ENCODE results near the gene KRT75. TPM values are rescaled to one million over a fixed set of nuclear protein-coding genes. Genes with fewer than 3 reads are reported as not detected.

Gene KRT75
- total and polyA plus RNA-seq, 2 of the 13 experiments (the other 11 are each of a cell fraction or from before 2014, with no cell fraction given) = not detected

DNA sequence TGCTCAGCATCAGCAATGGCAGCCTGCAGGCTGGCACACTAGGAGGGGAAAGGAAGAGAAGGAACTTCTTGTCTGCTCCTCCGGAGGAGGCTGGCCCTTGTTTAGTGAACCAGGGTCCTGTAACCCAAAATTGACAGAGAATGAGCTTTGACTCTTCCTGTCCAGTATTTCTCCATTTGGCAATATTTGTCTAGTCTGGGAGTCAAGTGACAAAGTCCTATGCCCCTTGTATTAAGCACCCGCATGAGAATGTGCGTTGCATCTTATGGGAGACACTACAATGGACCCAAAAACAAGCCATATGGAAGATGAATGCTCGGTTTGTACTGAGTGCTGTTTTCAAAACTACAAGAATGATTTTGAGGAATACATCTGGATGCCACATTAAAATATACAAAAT lies 35.7 kb upstream of the KRT75 start (continued):
- TF ChIP-seq CBFB (CRISPR knock-in tag; IDR thresholded peaks at IDR 0.05) = no peak
- no peak for TF ChIP-seq ONECUT2 (CRISPR knock-in tag; IDR thresholded peaks at IDR 0.05)
- no peak for TF ChIP-seq HOXD1 (CRISPR knock-in tag; IDR thresholded peaks at IDR 0.05)
- TF ChIP-seq RFX1 (IDR thresholded peaks at IDR 0.05) = no peak
- no peak for TF ChIP-seq IKZF4 (CRISPR knock-in tag; IDR thresholded peaks at IDR 0.05; ENCODE audit: borderline replicate concordance, low read depth, not compliant biosample characterization)
- TF ChIP-seq, protein P1, sequence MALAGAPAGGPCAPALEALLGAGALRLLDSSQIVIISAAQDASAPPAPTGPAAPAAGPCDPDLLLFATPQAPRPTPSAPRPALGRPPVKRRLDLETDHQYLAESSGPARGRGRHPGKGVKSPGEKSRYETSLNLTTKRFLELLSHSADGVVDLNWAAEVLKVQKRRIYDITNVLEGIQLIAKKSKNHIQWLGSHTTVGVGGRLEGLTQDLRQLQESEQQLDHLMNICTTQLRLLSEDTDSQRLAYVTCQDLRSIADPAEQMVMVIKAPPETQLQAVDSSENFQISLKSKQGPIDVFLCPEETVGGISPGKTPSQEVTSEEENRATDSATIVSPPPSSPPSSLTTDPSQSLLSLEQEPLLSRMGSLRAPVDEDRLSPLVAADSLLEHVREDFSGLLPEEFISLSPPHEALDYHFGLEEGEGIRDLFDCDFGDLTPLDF (CRISPR knock-in tag; IDR thresholded peaks at IDR 0.05) = no peak

DNA sequence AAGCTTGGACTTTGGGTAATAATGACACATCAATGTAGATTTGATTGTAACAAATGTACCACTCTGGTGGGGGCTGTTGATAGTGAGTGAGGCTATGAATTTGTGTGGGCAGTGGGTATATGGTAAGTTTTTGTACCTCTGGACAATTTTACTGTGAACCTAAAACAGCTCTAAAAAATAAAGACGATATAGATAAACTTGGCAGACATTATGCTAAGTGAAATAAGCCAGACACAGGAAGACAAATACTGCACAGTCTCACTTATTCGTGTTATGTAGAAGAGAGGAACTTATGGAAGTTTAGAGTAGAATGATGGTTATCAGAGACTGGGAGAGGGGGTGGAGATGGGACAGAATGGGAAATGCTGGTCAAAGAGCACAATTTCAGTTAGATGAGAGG lies 30.7 kb upstream of the KRT75 start:
- intact Hi-C loops (cut with micrococcal nuclease; ENCODE audit: unreplicated experiment) = no loop called here
- POLR2A ChIA-PET = no interaction called here
- H3K4me2 ChIP-seq (ENCODE audit: low read depth, low read length) = no peak overlapping the region

More for the DNA sequence above, 30.7 kb upstream of the KRT75 start:
- Histone ChIP-seq H3K4me3 (replicated peaks in 1 of 3; ENCODE audit: insufficient read depth in 1 of 3, low read depth in 2 of 3, low read length in 3 of 3) (no peak overlapping the region), H2AFZ (ENCODE audit: low read length) (no peak overlapping the region), H3K9me3 (ENCODE audit: low read length) (no peaks in the 10 kb centered on the region), H4K20me1 (ENCODE audit: insufficient read depth, low read length) (no peaks in the 10 kb centered on the region), H3K27me3 (ENCODE audit: control insufficient read depth in 1 of 2, insufficient read depth in 2 of 2, low read length in 2 of 2) (no peaks in the 10 kb centered on the region; a peak in 1 of 5 replicates), H3K4me1 (ENCODE audit: insufficient read depth, low read length) (peaks cover 4% of the 10 kb centered on the region), H3K79me2 (ENCODE audit: insufficient read depth, low read length) (no peaks in the 10 kb centered on the region), H3K27ac (ENCODE audit: extremely low read length, insufficient read depth, low read length) (no peak overlapping the region), H3K36me3 (replicated peaks in 1 of 2; ENCODE audit: control insufficient read depth in 1 of 2, insufficient read depth in 2 of 2, low read length in 2 of 2) (no peaks in the 10 kb centered on the region), H3K9ac (ENCODE audit: insufficient read depth, low read depth, low read length) (no peak overlapping the region)
- ATAC-seq (no peak), DNase-seq (ENCODE audit: low spot score) (no peak), FAIRE-seq (no peak)
- in situ Hi-C loops (cut with HindIII; ENCODE audit: extremely low pct_ligation_motif_present, low pct_unique_long_range_greater_than_20kb) = no loop called here
- TF ChIP-seq, protein P2, sequence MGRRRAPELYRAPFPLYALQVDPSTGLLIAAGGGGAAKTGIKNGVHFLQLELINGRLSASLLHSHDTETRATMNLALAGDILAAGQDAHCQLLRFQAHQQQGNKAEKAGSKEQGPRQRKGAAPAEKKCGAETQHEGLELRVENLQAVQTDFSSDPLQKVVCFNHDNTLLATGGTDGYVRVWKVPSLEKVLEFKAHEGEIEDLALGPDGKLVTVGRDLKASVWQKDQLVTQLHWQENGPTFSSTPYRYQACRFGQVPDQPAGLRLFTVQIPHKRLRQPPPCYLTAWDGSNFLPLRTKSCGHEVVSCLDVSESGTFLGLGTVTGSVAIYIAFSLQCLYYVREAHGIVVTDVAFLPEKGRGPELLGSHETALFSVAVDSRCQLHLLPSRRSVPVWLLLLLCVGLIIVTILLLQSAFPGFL (CRISPR knock-in tag; IDR thresholded peaks at IDR 0.05) = no peak
- TF ChIP-seq HMG20A (CRISPR knock-in tag; IDR thresholded peaks at IDR 0.05; ENCODE audit: borderline replicate concordance) (no peak), RBFOX2 (IDR thresholded peaks at IDR 0.05; ENCODE audit: low read depth, low read length) (no peak), ZNF615 (CRISPR knock-in tag; IDR thresholded peaks at IDR 0.05; ENCODE audit: borderline replicate concordance) (no peak), HDAC6 (IDR thresholded peaks at IDR 0.05; ENCODE audit: low read depth, low read length) (no peak), NCOA5 (CRISPR knock-in tag; IDR thresholded peaks at IDR 0.05) (no peak), YY1 (IDR thresholded peaks at IDR 0.05; ENCODE audit: insufficient read depth, insufficient replicate concordance, low read depth, low read length) (no peak)
- TF ChIP-seq, protein P3, sequence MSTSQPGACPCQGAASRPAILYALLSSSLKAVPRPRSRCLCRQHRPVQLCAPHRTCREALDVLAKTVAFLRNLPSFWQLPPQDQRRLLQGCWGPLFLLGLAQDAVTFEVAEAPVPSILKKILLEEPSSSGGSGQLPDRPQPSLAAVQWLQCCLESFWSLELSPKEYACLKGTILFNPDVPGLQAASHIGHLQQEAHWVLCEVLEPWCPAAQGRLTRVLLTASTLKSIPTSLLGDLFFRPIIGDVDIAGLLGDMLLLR (CRISPR knock-in tag; IDR thresholded peaks at IDR 0.05) = no peak
- TF ChIP-seq, protein P4, sequence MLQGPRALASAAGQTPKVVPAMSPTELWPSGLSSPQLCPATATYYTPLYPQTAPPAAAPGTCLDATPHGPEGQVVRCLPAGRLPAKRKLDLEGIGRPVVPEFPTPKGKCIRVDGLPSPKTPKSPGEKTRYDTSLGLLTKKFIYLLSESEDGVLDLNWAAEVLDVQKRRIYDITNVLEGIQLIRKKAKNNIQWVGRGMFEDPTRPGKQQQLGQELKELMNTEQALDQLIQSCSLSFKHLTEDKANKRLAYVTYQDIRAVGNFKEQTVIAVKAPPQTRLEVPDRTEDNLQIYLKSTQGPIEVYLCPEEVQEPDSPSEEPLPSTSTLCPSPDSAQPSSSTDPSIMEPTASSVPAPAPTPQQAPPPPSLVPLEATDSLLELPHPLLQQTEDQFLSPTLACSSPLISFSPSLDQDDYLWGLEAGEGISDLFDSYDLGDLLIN (CRISPR knock-in tag; IDR thresholded peaks at IDR 0.05; ENCODE audit: borderline replicate concordance) = no peak
- TF ChIP-seq, protein P5, sequence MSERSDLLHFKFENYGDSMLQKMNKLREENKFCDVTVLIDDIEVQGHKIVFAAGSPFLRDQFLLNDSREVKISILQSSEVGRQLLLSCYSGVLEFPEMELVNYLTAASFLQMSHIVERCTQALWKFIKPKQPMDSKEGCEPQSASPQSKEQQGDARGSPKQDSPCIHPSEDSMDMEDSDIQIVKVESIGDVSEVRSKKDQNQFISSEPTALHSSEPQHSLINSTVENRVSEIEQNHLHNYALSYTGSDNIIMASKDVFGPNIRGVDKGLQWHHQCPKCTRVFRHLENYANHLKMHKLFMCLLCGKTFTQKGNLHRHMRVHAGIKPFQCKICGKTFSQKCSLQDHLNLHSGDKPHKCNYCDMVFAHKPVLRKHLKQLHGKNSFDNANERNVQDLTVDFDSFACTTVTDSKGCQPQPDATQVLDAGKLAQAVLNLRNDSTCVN (CRISPR knock-in tag; IDR thresholded peaks at IDR 0.05; ENCODE audit: borderline replicate concordance) = no peak
- TF ChIP-seq, protein P6, sequence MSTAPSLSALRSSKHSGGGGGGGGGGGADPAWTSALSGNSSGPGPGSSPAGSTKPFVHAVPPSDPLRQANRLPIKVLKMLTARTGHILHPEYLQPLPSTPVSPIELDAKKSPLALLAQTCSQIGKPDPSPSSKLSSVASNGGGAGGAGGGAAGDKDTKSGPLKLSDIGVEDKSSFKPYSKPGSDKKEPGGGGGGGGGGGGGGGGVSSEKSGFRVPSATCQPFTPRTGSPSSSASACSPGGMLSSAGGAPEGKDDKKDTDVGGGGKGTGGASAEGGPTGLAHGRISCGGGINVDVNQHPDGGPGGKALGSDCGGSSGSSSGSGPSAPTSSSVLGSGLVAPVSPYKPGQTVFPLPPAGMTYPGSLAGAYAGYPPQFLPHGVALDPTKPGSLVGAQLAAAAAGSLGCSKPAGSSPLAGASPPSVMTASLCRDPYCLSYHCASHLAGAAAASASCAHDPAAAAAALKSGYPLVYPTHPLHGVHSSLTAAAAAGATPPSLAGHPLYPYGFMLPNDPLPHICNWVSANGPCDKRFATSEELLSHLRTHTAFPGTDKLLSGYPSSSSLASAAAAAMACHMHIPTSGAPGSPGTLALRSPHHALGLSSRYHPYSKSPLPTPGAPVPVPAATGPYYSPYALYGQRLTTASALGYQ (CRISPR knock-in tag; IDR thresholded peaks at IDR 0.05) = no peak
- CTCF ChIA-PET (ENCODE audit: low intra/inter-chr PET ratio, low total read pairs) = no interaction called here
- BruUV-seq (replicated peaks) = no TSS peak
- 0% methylated on average over 2 of the region's 2 CpGs for WGBS (ENCODE audit: low lambda C conversion rate)
